GM12872 (cell line): ENCODE results near the gene CBR4.

Source experiments
- CTCF ChIP-seq: IDR thresholded peaks from 3 replicates; pipeline ENCODE4 v1.5.1; 2011; ENCODE audit warnings: low read depth, mild to moderate bottlenecking, low read length, moderate library complexity; ENCODE audit not compliant: insufficient read depth

CBR4 gene

GRCh38 chr4:169010125-169011023 lies at the start of gene CBR4:
CBR4 (minus strand) TSS chr4:169010255; CDS start chr4:169010089, 166 bp downstream.
- peak; percentile 41; the same call in 2 of the 3 replicates for TF ChIP-seq CTCF

- no peak for TF ChIP-seq CTCF
Observed at GRCh38 chr4:169059306-169060211, 49.5 kb upstream of the CBR4 start.

GRCh38 chr4:169058312-169058711 lies 48.3 kb upstream of the CBR4 start:
- TF ChIP-seq CTCF: no peak

GRCh38 chr4:169054879-169055278 lies 44.8 kb upstream of the CBR4 start:
- TF ChIP-seq CTCF: no peak

- TF ChIP-seq CTCF: no peak
Observed at GRCh38 chr4:169052594-169052945, 42.5 kb upstream of the CBR4 start.

- TF ChIP-seq CTCF: no peak
Observed at GRCh38 chr4:169051761-169052593, 41.9 kb upstream of the CBR4 start.
